ENCODE data around the gene BIN1.
"Not testable (repeated sequence)": the region's sequence is repeated elsewhere in the genome, so short reads cannot be mapped to it uniquely, and the experiment has no call there.

BIN1 gene

GRCh38 chr2:127134833-127135830 lies 28.2 kb upstream of the BIN1 start:
- no peak for DNase-seq (ENCODE audit: low read depth in 2 of 2)

GRCh38 chr2:127134235-127134634 lies 27.3 kb upstream of the BIN1 start:
- DNase-seq (ENCODE audit: low read depth in 2 of 2) = no peak

- no peak for DNase-seq (ENCODE audit: low read depth in 2 of 2)
Observed at GRCh38 chr2:127133793-127134192, 26.8 kb upstream of the BIN1 start.

GRCh38 chr2:127130421-127130820 lies 23.5 kb upstream of the BIN1 start:
- DNase-seq (ENCODE audit: low read depth in 2 of 2) = no peak

GRCh38 chr2:127129937-127130336 lies 23.0 kb upstream of the BIN1 start:
- DNase-seq (ENCODE audit: low read depth in 2 of 2) = no peak

GRCh38 chr2:127128445-127128904 lies 21.5 kb upstream of the BIN1 start:
- no peak for DNase-seq (ENCODE audit: low read depth in 2 of 2)

- no peak for DNase-seq (ENCODE audit: low read depth in 2 of 2)
Observed at GRCh38 chr2:127125821-127126220, 18.9 kb upstream of the BIN1 start.

- DNase-seq (ENCODE audit: low read depth in 2 of 2) = no peak
Observed at GRCh38 chr2:127124426-127124825, 17.5 kb upstream of the BIN1 start.

GRCh38 chr2:127122361-127123027 lies 15.5 kb upstream of the BIN1 start:
- no peak for DNase-seq (ENCODE audit: low read depth in 2 of 2)

GRCh38 chr2:127121776-127122176 lies 14.8 kb upstream of the BIN1 start:
- no peak for DNase-seq (ENCODE audit: low read depth in 2 of 2)

- DNase-seq (ENCODE audit: low read depth in 2 of 2) = no peak
Observed at GRCh38 chr2:127121353-127121752, 14.4 kb upstream of the BIN1 start.

GRCh38 chr2:127120408-127120807 lies 13.5 kb upstream of the BIN1 start:
- not testable (repeated sequence) for DNase-seq (ENCODE audit: low read depth in 2 of 2)

- DNase-seq (ENCODE audit: low read depth in 2 of 2) = no peak
Observed at GRCh38 chr2:127118467-127118866, 11.5 kb upstream of the BIN1 start.

GRCh38 chr2:127118038-127118437 lies 11.1 kb upstream of the BIN1 start:
- DNase-seq (ENCODE audit: low read depth in 2 of 2) = no peak

GRCh38 chr2:127117603-127118002 lies 10.6 kb upstream of the BIN1 start:
- DNase-seq (ENCODE audit: low read depth in 2 of 2) = no peak

GRCh38 chr2:127115471-127116199 lies 8.7 kb upstream of the BIN1 start:
- DNase-seq (ENCODE audit: low read depth in 2 of 2) = no peak

GRCh38 chr2:127110985-127111384 lies 4.0 kb upstream of the BIN1 start:
- DNase-seq (ENCODE audit: low read depth in 2 of 2) = no peak

- DNase-seq (ENCODE audit: low read depth in 2 of 2) = no peak
Observed at GRCh38 chr2:127108090-127108523, 1.2 kb upstream of the BIN1 start.

- DNase-seq (ENCODE audit: low read depth in 2 of 2) = no peak
Observed at GRCh38 chr2:127107622-127107999, 657 bp upstream of the BIN1 start.

GRCh38 chr2:127106457-127106990 lies 430 bp downstream of the BIN1 start:
- DNase-seq (ENCODE audit: low read depth in 2 of 2) = no peak

- no peak for DNase-seq (ENCODE audit: low read depth in 2 of 2)
Observed at GRCh38 chr2:127105656-127106456, 1.1 kb downstream of the BIN1 start.

All from activated CD8-positive, alpha-beta memory T cell treated with anti-CD3 and anti-CD28 coated beads for 4 hours (primary cell).